Measurements from ENCODE around the gene SCAMP2.

Gene SCAMP2

DNA sequence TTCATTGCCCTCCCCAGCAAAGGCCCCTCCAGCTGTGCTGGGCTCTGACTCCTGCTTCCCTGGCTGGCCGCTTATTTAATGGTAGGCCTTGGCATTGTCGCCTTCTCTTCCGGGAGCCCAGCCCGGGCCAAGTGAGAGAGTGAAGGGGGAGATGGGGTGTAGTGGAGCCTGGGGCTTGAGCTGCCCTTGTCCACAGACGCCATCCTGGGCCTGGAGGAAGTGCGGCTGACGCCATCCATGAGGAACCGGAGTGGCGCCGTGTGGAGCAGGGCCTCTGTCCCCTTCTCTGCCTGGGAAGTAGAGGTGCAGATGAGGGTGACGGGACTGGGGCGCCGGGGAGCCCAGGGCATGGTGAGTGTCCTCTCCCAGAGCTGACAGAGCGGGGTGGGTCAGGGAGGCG lies 57.2 kb downstream of the SCAMP2 start:
- DNase-seq (ENCODE audit: low read depth) = no peak

DNA sequence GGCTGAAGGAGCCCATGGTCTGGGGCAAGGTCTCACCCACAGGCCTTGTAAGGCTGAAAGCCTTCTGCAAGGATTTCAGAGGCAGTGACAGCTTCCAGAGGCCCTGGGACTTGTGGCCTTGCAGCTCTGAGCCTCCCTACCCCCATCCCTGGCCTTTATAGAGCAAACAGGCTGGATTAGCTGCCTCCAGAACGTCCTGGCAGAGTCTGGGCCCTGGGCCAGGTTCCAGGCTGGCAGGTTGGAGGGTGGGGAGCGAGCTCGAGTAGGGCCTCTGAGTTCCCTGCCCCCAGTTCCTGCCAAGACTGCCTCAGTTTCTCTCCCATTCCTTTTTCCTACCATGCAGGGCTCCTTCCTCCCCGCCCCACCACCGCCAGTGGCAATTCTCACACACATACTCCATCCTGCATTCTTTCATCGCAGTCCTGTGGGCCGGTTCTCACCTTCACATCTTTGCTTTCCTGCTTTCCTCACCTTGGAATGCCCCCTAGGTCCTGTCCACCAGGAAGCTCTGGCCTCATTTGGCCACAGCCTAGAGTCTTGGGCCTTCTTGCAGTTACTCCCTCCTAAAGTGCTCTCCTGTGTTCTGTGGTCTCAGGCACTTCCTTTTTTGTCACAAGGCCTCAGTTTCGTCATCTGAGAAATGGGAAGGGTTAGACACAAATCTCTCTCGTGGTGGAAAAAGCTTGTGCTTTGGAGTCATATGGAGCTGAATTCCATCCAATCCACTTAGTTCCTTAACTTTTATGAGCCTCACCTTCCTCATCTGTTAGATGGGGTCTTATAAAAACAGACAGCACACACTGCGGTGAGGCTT lies 57.8 kb downstream of the SCAMP2 start:
- no peak for DNase-seq (ENCODE audit: low read depth)

DNA sequence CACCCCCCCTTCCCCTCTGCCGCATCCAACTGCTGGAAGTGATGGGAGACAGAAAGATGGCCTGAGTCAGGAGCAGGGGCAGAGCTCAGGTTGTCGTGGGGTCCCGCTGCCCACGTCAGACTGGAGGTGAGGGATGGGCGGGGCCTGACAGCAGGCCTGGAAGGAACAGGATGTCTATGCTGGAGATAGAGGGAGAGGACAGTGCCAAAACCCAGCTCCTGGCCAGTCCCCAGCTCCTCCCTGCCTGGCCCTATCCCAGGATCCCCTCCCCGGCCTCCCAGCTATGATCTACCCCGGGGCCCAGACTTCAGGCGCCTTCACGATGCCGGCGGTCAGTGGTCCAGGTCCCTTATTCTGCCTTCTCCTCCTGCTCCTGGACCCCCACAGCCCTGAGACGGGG lies 60.6 kb downstream of the SCAMP2 start, which contains the start of gene LMAN1L:
TSS of gene LMAN1L (plus strand) at position 303 of the 400 bp plus-strand sequence. CDS start at position 323, 20 bp downstream.
- DNase-seq (ENCODE audit: low read depth) = no peak

DNA sequence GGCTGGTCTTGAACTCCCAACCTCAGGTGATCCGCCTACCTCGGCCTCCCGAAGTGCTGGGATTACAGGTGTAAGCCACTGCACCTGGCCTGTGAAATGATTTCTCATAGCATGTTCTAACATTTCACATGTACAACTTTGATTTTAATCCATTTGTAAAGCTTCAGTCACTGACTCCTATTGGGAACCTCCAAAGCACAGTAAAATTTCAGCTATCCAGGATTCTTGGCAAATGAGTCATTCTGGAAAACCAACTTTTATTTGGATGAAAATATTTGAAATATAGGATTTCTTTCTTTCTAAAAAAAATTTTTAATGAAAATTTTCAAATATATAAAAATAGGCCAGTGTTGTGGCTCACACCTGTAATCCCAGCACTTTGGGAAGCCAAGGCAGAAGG lies 63.2 kb downstream of the SCAMP2 start:
- DNase-seq (ENCODE audit: low read depth) = no peak

DNA sequence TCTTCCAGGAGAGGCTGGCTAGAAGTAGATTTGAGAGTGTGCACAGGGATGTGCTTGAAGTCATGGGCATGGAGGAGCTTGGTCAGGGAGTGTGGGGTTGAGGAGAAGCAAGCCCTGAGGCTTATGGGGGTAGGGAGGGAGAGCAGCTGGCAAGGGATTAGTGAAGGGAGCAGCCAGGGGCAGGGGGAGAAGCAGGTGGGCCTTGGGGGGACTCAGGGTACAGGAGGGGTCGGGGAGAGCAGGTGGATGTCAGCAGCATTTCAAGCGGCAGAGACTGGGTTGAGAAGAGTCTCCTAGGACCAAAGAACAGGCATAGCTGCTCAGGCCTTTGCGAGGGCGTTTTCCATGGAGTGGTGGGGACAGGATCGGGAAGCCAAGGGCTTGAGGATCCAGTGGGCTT lies 63.9 kb downstream of the SCAMP2 start:
- DNase-seq (ENCODE audit: low read depth) = no peak

DNA sequence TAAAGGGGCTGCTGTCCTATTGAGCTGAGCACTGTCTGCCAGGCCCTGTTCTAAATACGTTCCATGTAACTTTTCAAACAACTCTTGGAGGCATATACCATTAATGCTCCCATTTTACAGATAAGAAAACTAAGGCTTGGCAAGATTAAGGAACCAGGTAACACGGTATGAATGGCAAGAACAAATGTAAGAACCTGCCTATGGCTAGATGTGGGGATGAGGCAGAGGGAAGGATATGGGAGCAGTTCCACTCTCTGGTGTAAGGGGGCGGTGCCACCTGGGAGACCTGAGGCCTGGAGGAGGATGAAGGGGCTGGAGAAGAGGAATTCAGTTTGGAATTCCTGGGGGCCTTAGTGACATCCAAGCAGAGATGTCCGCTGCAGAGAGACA lies 64.3 kb downstream of the SCAMP2 start:
- no peak for DNase-seq (ENCODE audit: low read depth)

DNA sequence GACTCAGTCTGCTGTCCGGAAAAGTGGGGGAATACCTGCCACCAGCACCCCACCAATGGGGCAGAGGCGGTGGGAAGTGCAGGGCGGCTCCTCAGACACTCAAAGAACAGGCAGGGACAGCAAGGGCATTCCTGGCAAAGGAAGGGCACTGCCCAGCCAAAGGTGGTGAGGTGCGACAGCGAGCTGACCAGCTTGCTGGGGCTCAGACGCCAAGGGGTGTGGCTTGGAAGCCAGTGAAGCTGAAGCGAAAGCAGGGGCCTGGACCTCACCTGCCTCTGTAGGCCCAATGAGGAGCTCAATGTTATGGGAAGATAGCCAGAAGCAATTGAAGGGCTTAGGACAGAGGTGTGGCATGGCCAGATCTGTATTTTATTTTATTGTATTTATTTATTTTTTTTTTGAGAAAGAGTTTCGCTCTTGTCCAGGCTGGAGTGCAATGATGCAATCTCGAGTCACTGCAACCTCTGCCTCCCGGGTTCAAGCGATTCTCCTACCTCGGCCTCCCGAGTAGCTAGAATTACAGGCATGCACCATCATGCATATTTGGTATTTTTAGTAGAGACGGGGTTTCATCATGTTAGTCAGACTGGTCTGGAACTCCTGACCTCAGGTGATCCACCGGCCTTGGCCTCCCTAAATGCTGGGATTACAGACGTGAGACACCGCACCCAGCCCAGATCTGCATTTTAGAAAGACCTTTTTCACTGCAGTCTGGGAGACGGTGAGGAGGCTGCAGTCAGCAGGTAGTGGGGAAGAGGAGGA lies 64.9 kb downstream of the SCAMP2 start:
- no peak for DNase-seq (ENCODE audit: low read depth)

DNA sequence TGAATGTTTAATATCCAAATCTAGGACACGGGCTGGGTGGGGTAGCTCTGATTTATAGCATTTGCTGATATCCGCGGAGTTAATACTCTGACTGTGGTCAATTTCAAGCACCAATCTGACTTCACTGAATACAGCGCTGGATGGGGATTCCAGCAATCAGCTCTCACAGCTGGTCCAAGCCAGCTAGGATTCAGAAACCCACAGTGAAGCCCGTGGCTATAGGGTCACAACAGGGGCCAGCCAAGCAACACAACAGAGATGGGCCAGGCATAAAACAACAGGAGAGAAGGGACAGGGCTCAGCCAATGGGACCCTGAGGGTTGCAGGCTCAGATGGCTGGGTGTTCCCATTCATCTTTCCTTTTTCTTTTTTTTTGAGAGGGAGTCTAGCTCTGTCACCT lies 65.9 kb downstream of the SCAMP2 start:
- DNase-seq (ENCODE audit: low read depth) = no peak

DNA sequence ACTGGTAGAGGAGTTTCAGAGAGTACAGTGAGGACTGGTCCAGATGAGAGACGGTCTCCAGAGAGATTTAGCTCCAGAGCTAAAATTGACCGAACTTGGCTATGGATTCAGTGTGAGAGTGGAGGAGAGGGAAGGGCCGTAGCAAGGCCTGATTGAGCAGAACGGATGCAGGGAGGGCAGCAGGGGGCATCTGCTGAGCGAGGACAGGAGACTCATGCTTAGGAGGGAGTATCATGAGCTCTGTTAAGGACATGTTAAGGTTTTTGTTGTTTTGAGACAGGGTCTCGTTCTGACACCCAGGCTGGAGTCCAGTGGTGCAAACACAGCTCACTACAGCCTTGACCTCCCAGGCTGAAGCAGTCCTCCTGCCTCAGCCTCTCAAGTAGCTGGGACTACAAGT lies 68.2 kb downstream of the SCAMP2 start:
- DNase-seq (ENCODE audit: low read depth) = no peak

DNA sequence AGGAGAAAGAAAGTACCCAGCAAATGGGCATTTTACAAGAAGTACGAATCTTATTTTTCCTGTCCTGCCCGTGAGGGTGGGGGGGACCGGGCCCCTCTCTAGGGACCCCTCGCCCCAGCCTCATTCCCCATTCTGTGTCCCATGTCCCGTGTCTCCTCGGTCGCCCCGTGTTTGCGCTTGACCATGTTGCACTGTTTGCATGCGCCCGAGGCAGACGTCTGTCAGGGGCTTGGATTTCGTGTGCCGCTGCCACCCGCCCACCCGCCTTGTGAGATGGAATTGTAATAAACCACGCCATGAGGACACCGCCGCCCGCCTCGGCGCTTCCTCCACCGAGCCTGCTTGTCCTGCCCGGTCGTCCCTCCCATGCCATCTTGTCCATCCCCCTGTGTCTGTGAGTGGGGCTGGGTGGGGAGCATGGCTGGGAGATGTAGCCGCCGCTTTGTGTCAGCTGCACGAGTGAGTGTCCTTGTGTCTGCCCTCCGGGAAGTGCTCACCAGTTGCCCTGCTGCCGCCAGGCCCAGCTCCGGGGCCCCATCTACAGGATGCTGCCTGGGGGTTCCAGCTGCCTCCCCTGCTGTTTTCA lies 70.2 kb downstream of the SCAMP2 start:
- no peak for DNase-seq (ENCODE audit: low read depth)

DNA sequence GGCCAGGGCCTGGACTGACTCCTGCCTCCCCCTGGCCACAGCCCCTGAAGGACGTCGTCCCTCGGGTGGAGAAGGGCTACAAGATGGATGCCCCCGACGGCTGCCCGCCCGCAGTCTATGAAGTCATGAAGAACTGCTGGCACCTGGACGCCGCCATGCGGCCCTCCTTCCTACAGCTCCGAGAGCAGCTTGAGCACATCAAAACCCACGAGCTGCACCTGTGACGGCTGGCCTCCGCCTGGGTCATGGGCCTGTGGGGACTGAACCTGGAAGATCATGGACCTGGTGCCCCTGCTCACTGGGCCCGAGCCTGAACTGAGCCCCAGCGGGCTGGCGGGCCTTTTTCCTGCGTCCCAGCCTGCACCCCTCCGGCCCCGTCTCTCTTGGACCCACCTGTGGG lies 70.9 kb downstream of the SCAMP2 start:
- DNase-seq (ENCODE audit: low read depth) = no peak

DNA sequence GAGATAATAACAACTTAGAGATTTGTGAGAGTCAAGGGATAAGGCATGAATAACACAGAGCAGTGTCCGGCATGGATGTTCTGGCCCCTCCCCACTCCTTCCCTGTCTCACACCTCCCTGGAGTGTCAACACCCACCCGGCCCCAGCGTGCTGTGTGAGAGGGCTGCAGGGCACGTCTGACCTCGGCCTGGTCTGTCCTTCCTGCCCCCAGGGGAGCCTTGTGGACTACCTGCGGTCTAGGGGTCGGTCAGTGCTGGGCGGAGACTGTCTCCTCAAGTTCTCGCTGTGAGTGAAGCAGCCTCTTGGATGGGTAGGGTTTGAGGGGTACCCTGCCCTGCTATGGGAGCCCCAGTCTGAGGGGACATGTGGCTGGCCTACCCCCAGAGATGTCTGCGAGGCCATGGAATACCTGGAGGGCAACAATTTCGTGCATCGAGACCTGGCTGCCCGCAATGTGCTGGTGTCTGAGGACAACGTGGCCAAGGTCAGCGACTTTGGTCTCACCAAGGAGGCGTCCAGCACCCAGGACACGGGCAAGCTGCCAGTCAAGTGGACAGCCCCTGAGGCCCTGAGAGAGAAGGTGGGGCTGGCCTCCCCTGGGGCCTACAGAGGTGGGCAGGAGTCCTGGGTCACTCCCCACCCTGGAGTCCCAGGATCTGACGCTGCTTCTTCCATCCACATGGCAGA lies 71.7 kb downstream of the SCAMP2 start:
- DNase-seq (ENCODE audit: low read depth) = no peak

DNA sequence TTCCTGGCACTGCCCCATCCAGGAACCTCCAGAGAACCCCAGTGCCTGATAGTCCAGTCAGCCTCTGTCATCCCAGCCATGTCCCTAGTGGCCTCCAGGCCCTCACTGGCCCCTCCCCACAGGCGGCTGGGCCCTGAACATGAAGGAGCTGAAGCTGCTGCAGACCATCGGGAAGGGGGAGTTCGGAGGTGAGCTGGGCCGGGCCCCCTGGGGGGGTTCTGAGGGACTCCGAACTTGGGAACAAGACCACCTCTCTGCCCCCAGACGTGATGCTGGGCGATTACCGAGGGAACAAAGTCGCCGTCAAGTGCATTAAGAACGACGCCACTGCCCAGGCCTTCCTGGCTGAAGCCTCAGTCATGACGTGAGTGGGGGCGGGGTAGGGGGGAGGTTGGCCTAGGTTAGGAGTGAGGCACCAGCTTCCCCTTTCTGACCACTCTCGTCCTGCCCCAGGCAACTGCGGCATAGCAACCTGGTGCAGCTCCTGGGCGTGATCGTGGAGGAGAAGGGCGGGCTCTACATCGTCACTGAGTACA lies 72.5 kb downstream of the SCAMP2 start:
- no peak for DNase-seq (ENCODE audit: low read depth)

DNA sequence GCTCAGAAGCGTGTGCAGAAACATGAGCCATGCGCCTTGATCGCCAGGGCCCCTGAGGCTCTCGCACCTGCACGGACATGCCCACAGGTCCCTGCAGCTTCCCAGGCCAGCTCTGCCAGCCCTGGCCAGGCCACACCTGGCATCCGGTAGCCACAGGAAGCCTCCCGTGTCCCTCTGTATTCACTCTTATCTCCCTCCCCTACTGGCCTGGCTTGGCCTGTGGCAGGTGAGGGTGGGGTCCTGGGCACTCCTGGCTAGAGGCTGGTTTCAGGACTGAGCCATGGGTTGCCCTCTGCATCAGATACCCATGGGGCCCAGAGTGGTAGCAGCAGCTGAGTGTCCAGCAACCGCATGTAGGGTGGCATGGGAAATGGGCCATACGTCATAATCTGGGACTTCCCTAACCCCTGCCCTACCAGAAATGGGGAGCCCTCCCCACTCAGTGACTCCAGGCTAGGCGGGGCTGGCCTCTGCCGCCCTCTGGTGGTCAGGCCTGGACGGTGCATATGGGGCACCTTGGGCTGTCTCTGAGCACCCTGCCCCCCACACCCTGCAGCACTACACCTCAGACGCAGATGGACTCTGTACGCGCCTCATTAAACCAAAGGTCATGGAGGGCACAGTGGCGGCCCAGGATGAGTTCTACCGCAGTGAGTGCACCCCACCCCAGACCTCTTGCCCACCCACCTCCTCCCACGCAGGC lies 73.2 kb downstream of the SCAMP2 start:
- DNase-seq (ENCODE audit: low read depth) = peak; percentile 77

DNA sequence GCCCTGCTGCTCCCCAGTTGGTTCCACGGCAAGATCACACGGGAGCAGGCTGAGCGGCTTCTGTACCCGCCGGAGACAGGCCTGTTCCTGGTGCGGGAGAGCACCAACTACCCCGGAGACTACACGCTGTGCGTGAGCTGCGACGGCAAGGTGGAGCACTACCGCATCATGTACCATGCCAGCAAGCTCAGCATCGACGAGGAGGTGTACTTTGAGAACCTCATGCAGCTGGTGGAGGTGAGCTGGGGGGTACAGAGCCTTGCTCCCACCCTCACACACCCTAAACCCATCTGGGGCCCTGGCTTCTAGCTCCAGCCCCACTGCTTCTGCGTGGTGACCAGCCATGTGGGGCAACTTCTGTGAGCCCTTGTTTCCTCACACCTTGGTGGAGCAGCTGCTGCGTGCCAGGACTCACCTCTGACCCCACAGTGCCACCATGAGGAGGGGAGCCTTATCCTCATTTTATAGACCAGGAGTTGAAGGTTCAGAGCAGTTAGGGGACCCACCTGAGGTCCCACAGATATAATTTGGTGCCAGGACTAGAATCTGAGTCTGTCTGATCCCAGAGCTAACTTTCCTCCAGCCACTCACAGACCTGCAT lies 73.8 kb downstream of the SCAMP2 start:
- no peak for DNase-seq (ENCODE audit: low read depth)

DNA sequence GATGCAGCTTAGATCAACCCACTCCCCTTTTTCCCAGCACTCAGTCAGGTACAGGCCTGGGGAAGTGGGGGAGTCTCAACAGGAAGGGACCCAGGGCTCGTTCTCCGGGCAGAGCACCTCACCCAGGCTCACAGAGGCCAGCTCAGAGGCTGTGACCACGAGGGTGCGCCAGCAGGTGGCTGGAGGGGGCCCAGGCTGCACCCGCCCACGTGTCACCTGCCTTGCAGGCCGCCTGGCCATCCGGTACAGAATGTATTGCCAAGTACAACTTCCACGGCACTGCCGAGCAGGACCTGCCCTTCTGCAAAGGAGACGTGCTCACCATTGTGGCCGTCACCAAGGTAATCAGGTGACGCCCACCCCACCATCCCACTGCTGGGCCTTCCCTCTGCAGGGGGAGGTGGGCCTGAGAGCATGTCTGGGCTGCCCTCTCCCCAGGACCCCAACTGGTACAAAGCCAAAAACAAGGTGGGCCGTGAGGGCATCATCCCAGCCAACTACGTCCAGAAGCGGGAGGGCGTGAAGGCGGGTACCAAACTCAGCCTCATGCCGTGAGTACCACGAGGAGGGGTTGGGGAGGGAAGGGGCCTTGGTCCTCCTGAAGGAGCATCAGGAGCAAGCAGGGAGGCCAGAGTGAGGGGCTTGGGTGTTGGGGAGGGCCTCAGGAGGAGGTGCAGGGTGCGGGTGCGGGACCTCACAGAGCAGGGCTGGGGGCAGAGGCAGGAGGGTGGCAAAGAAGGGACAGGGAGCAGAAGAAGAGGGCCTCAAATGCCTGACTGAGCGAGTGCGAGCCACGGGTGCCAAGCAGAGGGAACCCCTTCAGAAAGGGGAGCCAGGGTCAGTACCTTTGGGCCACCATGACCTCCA lies 74.5 kb downstream of the SCAMP2 start:
- no peak for DNase-seq (ENCODE audit: low read depth)

DNA sequence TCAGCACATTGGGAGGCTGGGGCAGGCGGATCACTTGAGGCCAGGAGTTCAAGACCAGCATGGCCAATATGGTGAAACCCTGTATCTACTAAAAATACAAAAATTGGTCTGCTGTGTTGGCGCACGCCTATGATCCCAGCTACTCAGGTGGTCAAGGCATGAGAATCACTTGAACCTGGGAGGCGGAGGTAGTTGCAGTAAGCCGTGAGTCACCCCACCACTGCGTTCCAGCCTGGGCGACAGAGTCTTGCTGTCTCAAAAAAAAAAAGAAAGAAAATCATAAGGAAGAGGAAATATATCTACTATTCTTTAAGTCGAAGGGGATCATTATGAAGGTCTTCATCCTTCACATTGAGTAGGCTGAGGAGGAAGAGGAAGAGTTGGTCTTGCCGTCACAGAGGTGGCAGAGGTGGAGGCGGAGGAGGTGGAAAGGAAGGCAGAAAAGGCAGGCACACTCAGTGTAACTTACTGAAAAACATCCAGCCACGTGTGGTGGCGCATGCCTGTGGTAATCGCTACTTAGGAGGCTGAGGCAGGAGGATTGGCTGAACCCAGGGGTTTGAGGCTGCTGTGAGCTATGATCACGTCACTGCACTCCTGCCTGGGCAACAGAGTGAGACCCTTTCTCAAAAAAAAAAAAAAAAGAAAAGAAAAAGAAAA lies 77.1 kb downstream of the SCAMP2 start:
- peak; percentile 43 for DNase-seq (ENCODE audit: low read depth)

DNA sequence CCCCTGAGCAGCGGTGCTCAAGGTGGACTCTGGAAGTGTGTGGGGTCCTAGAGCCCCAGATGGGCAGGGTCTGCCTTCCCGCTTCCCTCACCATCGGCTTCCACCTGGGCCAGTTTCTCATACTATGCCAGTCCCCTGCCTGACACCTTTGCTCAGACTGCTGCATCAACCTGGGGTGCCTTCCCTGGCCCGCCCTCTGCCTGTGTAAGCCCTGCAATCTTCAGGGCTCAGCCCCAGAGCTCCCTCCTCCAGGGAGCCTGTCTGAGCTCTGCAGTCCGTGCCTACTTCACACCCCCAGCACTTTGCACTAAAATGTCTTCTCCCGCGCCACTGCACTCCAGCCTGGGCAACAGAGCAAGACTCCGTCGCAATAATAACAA lies 78.2 kb downstream of the SCAMP2 start:
- DNase-seq (ENCODE audit: low read depth) = no peak

DNA sequence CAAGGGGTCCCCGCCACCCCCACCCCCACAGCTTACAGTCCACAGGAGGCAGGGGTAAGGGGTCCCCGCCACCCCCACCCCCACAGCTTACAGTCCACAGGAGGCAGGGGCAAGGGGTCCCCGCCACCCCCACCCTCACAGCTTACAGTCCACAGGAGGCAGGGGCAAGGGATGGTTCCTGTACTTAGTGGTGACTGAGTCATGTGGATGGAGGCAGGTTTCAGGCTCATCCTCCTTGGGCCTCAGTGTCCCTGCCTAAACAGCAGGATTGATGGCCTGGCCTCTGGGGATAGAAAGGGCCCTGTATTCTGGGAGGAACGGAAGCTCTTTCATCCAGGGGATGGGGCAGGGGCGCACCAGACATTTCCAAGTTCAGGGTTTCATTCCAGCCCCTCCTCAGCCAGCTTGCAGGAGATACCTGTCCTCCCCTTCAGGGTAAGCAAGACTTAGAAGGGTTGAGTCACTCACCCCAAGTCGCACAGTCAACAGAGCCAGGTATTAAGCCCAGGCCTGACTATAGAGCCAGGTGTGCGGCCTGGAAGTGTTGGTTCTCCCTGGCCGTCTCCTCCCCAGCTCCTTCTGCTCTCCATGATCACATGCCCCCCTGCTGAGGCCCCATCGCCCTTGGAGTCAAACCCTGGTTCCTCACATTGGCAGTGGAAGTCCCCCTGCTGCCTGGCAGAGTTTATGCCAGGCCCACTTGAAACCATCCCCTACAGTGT lies 78.8 kb downstream of the SCAMP2 start:
- DNase-seq (ENCODE audit: low read depth) = no peak
